ENCODE data around the gene SYNE2.

- TF ChIP-seq CTCF (conservative IDR thresholded peaks at IDR 0.05; ENCODE audit: low read depth, low read length) (no peak), EZH2 (IDR thresholded peaks at IDR 0.05; ENCODE audit: low read length, unreplicated experiment) (no peak)
Observed at GRCh38 chr14:64249363-64249762, 396.6 kb downstream of the SYNE2 start.

Data from PC-3 (cell line).